ENCODE data around the gene MYO3A.
A peak's percentile ranks its signal among the peaks of the same experiment; 100 is the strongest.

Gene MYO3A

GRCh38 chr10:25901199-25901598 is 32.8 kb upstream of the MYO3A start:
- TF ChIP-seq CTCF (conservative IDR thresholded peaks at IDR 0.05): no peak
- no peak for TF ChIP-seq ZFX (IDR thresholded peaks at IDR 0.05)

GRCh38 chr10:25902002-25902401 is 32.0 kb upstream of the MYO3A start:
- no peak overlapping the region for H3K27ac ChIP-seq
- TF ChIP-seq ZFX (IDR thresholded peaks at IDR 0.05) (no peak), CTCF (conservative IDR thresholded peaks at IDR 0.05) (no peak)

More at GRCh38 chr10:25901199-25901598, 32.8 kb upstream of the MYO3A start:
- no peak overlapping the region for H3K27ac ChIP-seq

GRCh38 chr10:25907261-25907660 is 26.8 kb upstream of the MYO3A start:
- H3K27ac ChIP-seq: no peak overlapping the region
- no peak for TF ChIP-seq ZFX (IDR thresholded peaks at IDR 0.05)
- TF ChIP-seq CTCF (conservative IDR thresholded peaks at IDR 0.05): no peak

- TF ChIP-seq CTCF (conservative IDR thresholded peaks at IDR 0.05) (no peak), ZFX (IDR thresholded peaks at IDR 0.05) (no peak)
- no peak overlapping the region for H3K27ac ChIP-seq
Measured at GRCh38 chr10:25912866-25913265, 21.2 kb upstream of the MYO3A start.

- TF ChIP-seq CTCF (conservative IDR thresholded peaks at IDR 0.05) (no peak), ZFX (IDR thresholded peaks at IDR 0.05) (no peak)
- H3K27ac ChIP-seq: no peak overlapping the region
Measured at GRCh38 chr10:25914776-25915175, 19.3 kb upstream of the MYO3A start.

GRCh38 chr10:25934621-25935139 is 651 bp downstream of the MYO3A start:
- TF ChIP-seq ZFX (IDR thresholded peaks at IDR 0.05): no peak
- peak; percentile 77 for TF ChIP-seq CTCF (conservative IDR thresholded peaks at IDR 0.05)
- H3K27ac ChIP-seq: no peak overlapping the region

- H3K27ac ChIP-seq: no peak overlapping the region
- no peak for TF ChIP-seq ZFX (IDR thresholded peaks at IDR 0.05)
- no peak for TF ChIP-seq CTCF (conservative IDR thresholded peaks at IDR 0.05)
Measured at GRCh38 chr10:25938405-25938804, 4.4 kb downstream of the MYO3A start.
